ENCODE results near the gene C2orf72.
"Not testable (repeated sequence)": the region's sequence is repeated elsewhere in the genome, so short reads cannot be mapped to it uniquely, and the experiment has no call there.

Gene C2orf72

GRCh38 chr2:231002641-231003040 lies 34.7 kb upstream of the C2orf72 start:
- CTCF ChIA-PET, result interaction anchor here (0.8 to 3.3 kb wide), 7 partner anchors 9 to 178 kb away, joined by 3 to 9 read pairs (median 3); no protein-coding TSS in a partner anchor
- no peak for DNase-seq (ENCODE audit: extremely low spot score)
- TF ChIP-seq, protein P1, sequence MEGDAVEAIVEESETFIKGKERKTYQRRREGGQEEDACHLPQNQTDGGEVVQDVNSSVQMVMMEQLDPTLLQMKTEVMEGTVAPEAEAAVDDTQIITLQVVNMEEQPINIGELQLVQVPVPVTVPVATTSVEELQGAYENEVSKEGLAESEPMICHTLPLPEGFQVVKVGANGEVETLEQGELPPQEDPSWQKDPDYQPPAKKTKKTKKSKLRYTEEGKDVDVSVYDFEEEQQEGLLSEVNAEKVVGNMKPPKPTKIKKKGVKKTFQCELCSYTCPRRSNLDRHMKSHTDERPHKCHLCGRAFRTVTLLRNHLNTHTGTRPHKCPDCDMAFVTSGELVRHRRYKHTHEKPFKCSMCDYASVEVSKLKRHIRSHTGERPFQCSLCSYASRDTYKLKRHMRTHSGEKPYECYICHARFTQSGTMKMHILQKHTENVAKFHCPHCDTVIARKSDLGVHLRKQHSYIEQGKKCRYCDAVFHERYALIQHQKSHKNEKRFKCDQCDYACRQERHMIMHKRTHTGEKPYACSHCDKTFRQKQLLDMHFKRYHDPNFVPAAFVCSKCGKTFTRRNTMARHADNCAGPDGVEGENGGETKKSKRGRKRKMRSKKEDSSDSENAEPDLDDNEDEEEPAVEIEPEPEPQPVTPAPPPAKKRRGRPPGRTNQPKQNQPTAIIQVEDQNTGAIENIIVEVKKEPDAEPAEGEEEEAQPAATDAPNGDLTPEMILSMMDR (IDR thresholded peaks at IDR 0.05; ENCODE audit: control extremely low read depth, extremely low read depth, low read depth, missing control alignments), result no peak
- POLR2A ChIA-PET, result no interaction called here

GRCh38 chr2:231003186-231003585 lies 34.1 kb upstream of the C2orf72 start:
- POLR2A ChIA-PET, result no interaction called here
- no peak for DNase-seq (ENCODE audit: extremely low spot score)

GRCh38 chr2:231004930-231005329 lies 32.4 kb upstream of the C2orf72 start:
- CTCF ChIA-PET, result interaction anchor here (1.7 kb wide), 1 partner anchor 26 kb away, joined by 5 read pairs; no protein-coding TSS in a partner anchor
- POLR2A ChIA-PET; DNase-seq (ENCODE audit: extremely low spot score): not testable (repeated sequence)

More at GRCh38 chr2:231003186-231003585, 34.1 kb upstream of the C2orf72 start:
- CTCF ChIA-PET, result interaction anchor here (1.1 to 3.3 kb wide), 6 partner anchors 16 to 179 kb away, joined by 3 to 9 read pairs (median 4); no protein-coding TSS in a partner anchor
- TF ChIP-seq, protein P1 (IDR thresholded peaks at IDR 0.05; ENCODE audit: control extremely low read depth, extremely low read depth, low read depth, missing control alignments), result no peak

- DNase-seq (ENCODE audit: extremely low spot score), result no peak
- ChIA-PET CTCF (interaction anchor here (1.0 to 2.7 kb wide), 10 partner anchors 9 to 239 kb away, joined by 3 to 11 read pairs (median 4); no protein-coding TSS in a partner anchor), POLR2A (no interaction called here)
- TF ChIP-seq, protein P1 (IDR thresholded peaks at IDR 0.05; ENCODE audit: control extremely low read depth, extremely low read depth, low read depth, missing control alignments), result no peak
Measured at GRCh38 chr2:231007286-231008098, 29.8 kb upstream of the C2orf72 start.

- TF ChIP-seq, protein P1 (IDR thresholded peaks at IDR 0.05; ENCODE audit: control extremely low read depth, extremely low read depth, low read depth, missing control alignments), result no peak
- ChIA-PET CTCF (interaction anchor here (1.0 to 2.7 kb wide), 6 partner anchors 9 to 115 kb away, joined by 3 to 11 read pairs (median 4); no protein-coding TSS in a partner anchor), POLR2A (no interaction called here)
- no peak for DNase-seq (ENCODE audit: extremely low spot score)
Measured at GRCh38 chr2:231008131-231008530, 29.2 kb upstream of the C2orf72 start.

DNA sequence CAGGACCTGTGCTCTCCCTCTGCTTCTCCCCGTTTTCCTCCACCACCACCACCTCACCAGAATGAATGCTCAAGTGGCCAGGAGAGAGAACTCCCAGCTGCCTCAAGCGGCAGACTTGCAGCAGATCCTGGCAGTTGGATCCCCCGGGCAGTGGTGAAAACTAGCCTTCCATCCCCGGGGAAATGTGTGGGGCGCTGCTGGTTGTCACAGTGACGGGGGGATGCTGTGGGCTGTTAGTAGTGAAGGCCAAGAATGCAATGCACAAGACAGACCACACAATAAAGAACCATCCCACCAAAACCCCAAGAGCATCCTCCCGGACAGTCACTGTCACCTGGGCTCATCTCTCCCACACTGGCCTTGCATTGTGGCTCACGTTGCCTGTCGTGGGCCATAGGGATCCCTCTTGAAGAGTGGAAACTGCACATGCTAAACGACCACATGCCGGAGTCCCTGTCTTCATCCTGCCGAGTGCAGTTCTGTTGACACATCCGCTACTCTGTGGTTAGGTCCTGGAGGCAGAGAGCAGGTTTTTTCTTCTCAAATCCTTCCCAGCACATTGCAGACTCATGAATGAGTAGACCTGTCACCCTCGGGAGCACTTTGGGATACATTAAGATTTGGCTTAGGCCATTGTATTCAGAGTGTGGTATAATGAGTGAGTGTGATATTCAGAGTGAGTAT lies 27.9 kb upstream of the C2orf72 start:
- ChIA-PET POLR2A (no interaction called here), CTCF (interaction anchor here (1.2 to 2.7 kb wide), 2 partner anchors 22 to 112 kb away, joined by 3 to 11 read pairs; no protein-coding TSS in a partner anchor)
- DNase-seq (ENCODE audit: extremely low spot score), result no peak
- TF ChIP-seq, protein P1 (IDR thresholded peaks at IDR 0.05; ENCODE audit: control extremely low read depth, extremely low read depth, low read depth, missing control alignments), result no peak

Data from GM10248 (cell line).